NCI-H1048 (cell line): Measurements from ENCODE around the gene ZDHHC5.

ENCODE experiments used
- DNase-seq: peaks from one replicate; lab custom pipeline; 2025; lab: John Stamatoyannopoulos, UW

The ZDHHC5 gene

DNA sequence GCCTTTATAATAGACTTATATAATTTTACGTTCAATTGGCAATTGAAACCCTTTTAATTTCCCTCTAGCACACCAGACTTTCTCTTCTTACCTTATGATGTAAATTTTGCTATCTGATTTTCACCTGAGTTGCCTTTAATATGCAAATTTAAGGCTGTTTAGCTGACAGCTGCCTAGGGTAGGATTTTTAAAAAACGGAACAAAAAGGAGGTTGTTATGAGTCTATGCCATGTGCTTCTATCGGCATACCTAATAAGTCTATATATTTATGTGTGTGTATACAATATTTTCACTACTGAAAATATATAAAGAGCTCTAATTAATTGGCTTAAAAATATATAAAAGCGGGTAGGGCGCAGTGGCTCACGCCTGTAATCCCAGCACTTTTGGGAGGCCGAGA, 61.6 kb downstream of the ZDHHC5 start:
- DNase-seq, result peak; percentile 5

DNA sequence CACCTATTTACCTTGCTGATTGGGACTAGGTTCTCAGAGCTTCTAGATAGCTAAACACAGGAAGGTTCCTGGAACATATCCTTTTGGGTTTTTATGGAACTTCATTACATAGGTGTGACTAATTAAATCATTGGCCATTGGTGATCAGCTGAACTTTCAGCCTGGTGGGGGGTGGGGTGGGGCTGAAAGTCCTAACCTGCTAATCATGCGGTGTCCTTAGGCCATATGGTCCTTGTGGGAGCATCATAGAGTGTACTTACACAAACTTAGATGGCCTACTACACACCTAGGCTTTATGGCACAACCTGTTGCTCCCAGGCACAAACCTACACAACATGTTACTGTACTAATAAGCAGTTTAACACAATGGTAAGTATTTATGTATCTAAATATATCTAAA, 64.7 kb downstream of the ZDHHC5 start:
- DNase-seq, result no peak

DNA sequence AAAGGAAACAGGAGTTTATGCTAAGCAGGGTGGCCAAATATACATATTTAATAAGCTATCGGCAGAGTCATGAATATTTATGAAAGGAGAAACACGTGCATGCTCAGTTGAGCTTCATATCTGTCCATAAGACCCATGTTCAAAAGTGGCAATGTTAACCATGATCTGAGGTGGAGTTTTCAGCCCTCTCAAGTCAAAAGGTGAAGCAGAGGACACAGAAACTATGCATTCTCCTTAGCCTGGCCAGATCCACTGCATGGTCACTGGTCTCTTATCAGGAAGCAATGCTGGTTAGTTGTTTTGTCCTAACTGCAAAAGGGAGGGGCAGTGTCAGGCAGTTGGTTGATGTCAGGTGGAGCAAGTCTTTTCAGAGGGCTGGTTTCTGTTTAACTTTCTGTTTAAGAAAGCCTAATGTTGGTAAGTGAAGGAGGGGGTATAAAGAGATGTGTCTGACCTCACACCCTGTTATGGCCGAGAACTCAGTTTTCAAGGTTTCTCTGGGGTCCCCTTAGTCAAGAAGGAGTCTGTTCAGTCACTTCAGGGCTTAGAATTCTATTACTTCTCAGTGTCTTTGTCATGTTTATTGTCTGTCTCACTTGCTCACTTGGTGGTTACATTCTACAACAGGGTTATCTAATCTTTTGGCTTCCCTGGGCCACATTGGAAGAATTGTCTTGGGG, 67.8 kb downstream of the ZDHHC5 start:
- DNase-seq, result no peak

DNA sequence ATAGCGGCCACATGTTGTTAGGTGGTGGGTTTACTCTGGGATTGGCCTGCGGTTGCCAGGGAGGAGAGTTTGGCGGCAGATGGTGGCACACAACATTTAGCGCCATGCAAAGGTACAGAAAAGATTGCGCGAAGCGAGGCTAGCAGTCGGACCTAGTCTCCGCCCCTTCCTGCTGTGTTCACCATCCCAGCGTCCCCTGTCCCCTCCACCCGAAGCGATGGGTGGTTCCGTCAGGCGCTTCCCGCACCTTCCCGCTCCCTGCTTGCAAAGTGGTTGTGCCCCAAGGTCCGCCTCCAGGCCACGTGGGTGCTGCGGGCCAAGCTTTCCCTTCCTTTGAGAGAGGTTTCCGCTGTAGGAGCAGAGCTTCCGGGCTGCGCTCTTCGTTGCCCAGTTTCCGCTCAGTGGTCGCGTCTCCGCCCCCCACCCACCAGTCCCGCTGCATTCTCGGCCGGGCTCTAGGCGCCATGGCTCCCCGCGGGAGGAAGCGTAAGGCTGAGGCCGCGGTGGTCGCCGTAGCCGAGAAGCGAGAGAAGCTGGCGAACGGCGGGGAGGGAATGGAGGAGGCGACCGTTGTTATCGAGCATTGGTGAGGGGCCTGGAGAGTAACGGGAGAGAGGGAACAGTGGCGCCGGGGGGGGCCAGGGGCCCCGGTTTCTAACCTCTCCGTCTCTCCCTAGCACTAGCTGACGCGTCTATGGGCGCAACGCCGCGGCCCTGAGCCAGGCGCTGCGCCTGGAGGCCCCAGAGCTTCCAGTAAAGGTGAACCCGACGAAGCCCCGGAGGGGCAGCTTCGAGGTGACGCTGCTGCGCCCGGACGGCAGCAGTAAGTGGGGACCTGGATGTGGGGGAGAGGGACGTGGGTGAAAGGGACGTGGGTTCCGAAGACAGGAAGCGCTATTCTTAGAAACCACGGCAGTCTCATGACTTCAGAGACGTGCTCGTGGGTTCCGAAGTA, 73.5 kb downstream of the ZDHHC5 start, which contains the start of gene SELENOH:
TSS of gene SELENOH (plus strand) at position 360 of the 955 bp plus-strand sequence. CDS start at position 465, 105 bp downstream.
- peak; percentile 84 for DNase-seq

DNA sequence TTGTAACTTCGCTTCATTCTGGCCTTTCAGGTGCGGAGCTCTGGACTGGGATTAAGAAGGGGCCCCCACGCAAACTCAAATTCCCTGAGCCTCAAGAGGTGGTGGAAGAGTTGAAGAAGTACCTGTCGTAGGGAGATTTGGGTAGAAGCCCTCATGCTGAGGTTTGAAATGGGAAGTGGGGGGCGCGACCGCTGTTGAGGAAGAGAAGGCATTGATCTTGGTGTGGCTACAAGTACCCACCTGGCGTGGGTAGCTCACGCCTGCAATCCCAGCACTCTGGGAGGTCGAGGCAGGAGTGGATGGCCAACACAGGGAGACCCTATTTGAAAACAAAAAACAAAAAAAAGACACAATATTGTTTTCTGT, 74.2 kb downstream of the ZDHHC5 start:
- DNase-seq, result no peak

DNA sequence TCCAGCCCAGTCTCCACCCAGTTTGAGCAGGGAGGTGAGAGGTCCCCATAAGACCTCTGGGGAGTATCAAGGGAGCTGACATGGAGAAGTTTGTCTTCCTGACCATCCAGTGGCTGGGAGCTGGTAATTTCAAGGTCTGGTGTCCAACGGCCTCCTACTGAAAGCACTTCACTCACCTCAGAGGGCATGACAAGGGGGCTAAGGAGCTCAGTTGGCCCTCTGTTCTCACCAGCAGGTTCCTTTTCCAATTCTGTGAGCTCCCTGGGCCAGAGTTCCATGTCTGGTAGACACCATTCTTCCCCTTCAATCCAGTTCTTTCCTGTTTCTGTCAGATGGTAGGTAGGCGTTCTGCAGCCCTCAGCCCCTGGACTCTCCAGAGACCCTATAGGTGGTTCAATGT, 76.4 kb downstream of the ZDHHC5 start:
- DNase-seq, result no peak

DNA sequence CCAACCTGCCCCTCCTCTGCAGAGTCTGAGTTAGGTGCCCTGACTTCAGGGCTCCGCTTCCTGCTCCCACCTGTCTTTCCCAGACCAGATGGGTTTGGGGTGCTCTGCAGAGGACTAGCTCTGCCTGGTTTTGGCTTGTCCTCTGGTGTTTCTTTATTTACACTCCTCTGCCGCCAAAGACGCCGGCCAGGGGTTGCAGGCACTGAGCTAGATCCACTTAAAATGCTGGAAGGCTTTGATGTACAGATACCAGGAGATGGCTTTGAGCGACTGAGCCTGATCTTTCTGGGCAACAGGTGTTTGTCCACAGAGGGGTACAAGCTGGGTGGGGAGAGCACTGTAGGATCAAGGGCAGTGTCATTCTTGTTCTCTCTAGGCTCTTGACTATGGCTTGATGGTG, 77.3 kb downstream of the ZDHHC5 start:
- DNase-seq, result no peak

DNA sequence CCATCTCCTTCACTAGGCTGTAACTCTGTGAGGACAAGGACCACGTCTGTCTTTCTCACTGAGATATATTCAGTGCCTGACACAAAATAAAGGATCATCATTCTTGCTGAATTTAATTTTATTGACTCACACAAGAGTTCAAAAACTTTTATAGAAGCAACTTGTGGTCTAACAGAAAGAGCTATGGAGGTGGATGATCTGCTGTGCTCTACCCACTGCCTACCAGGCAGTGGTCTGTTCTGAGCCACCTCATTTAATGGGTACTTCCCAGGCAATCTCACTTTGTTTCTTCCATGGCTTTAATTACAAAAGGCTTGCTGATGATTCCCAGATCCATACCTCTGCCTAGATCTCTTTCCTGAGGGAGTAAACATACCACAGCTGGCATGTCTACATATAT, 79.0 kb downstream of the ZDHHC5 start:
- DNase-seq, result no peak
